ENCODE data around the gene MYZAP. TPM values are rescaled to one million over a fixed set of nuclear protein-coding genes. Genes with fewer than 3 reads are reported as not detected.

The MYZAP gene
- total RNA-seq, 1 experiment from 2014 or later, result 0.63 TPM

GRCh38 chr15:57619746-57620145, 28.0 kb downstream of the MYZAP start:
- Mint-ChIP-seq H3K9me3 (no peaks in the 10 kb centered on the region), H3K4me3 (no peak overlapping the region), H3K27me3 (ENCODE audit: low read depth) (no peaks in the 10 kb centered on the region), H3K36me3 (ENCODE audit: insufficient read depth in 1 of 3, low read depth in 3 of 3) (no peaks in the 10 kb centered on the region), H3K27ac (no peak overlapping the region), H3K4me1 (peaks cover 10 to 17% of the 10 kb centered on the region in 2 experiments)
- no peak overlapping the region for H3K4me2 ChIP-seq (ENCODE audit: insufficient read depth, insufficient read length, low read length)
- H3K4me1 ChIP-seq (ENCODE audit: insufficient read depth, low read length), result 0 out of 2 replicates have a peak, but pooled peaks cover 2% of the 10 kb centered on the region
- no peak overlapping the region for H3K4ac ChIP-seq (ENCODE audit: low read depth, low read length)
- H3T11ph ChIP-seq (ENCODE audit: low read length), result no peak overlapping the region
- no peak overlapping the region for H2BK120ac ChIP-seq (ENCODE audit: low read depth, low read length, poor library complexity, severe bottlenecking)
- H2BK5ac ChIP-seq (ENCODE audit: insufficient read length, low read length), result no peak overlapping the region
- H2BK15ac ChIP-seq (ENCODE audit: low read depth, low read length), result no peak overlapping the region
- H4K5ac ChIP-seq (ENCODE audit: insufficient read length, low read depth, low read length), result no peak overlapping the region
- no peak overlapping the region for H2AFZ ChIP-seq (ENCODE audit: low read length)
- DNase-seq, result no peak
- H3K23me2 ChIP-seq (ENCODE audit: insufficient read length, low read depth, low read length, poor library complexity, severe bottlenecking), result no peaks in the 10 kb centered on the region
- H4K91ac ChIP-seq (ENCODE audit: insufficient read length, low read depth, low read length), result no peak overlapping the region
- H3K27ac ChIP-seq (ENCODE audit: insufficient read length, low read depth, low read length), result no peak overlapping the region
- no peaks in the 10 kb centered on the region for H3K79me1 ChIP-seq (ENCODE audit: insufficient read depth, low read depth, low read length, poor library complexity, severe bottlenecking)
- no peak overlapping the region for H2AK5ac ChIP-seq (ENCODE audit: insufficient read length, low read length)
- no peak overlapping the region for H3K14ac ChIP-seq (ENCODE audit: insufficient read depth, low read length)
- no peaks in the 10 kb centered on the region for H3K79me2 ChIP-seq (ENCODE audit: insufficient read depth, low read length)
- no peak overlapping the region for H4K8ac ChIP-seq (replicated peaks; ENCODE audit: insufficient read length, low read depth, low read length)
- no peaks in the 10 kb centered on the region for H4K20me1 ChIP-seq (ENCODE audit: control insufficient read depth, insufficient read depth, insufficient read length)
- no CpG with 5 or more reads among the region's 3 CpGs for WGBS (ENCODE audit: extremely low coverage, insufficient read length, low lambda C conversion rate)
- H3K56ac ChIP-seq (ENCODE audit: insufficient read length, low read depth, low read length), result no peak overlapping the region
- no peak overlapping the region for H2BK20ac ChIP-seq (ENCODE audit: low read depth, low read length, poor library complexity, severe bottlenecking)
- H3K23ac ChIP-seq (ENCODE audit: insufficient read length, low read depth, low read length), result no peak overlapping the region
- H3K18ac ChIP-seq (ENCODE audit: insufficient read length, low read depth, low read length), result no peak overlapping the region
- H2BK12ac ChIP-seq (ENCODE audit: insufficient read length, low read depth, low read length), result no peak overlapping the region
- TF ChIP-seq, protein P1, sequence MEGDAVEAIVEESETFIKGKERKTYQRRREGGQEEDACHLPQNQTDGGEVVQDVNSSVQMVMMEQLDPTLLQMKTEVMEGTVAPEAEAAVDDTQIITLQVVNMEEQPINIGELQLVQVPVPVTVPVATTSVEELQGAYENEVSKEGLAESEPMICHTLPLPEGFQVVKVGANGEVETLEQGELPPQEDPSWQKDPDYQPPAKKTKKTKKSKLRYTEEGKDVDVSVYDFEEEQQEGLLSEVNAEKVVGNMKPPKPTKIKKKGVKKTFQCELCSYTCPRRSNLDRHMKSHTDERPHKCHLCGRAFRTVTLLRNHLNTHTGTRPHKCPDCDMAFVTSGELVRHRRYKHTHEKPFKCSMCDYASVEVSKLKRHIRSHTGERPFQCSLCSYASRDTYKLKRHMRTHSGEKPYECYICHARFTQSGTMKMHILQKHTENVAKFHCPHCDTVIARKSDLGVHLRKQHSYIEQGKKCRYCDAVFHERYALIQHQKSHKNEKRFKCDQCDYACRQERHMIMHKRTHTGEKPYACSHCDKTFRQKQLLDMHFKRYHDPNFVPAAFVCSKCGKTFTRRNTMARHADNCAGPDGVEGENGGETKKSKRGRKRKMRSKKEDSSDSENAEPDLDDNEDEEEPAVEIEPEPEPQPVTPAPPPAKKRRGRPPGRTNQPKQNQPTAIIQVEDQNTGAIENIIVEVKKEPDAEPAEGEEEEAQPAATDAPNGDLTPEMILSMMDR (conservative IDR thresholded peaks at IDR 0.05), result peak; percentile 35; the same call in 2 of the 3 replicates
- no peaks in the 10 kb centered on the region; the same call in 1 of the 2 replicates for H3K27me3 ChIP-seq (ENCODE audit: insufficient read depth, low read length)
- H3K9ac ChIP-seq (ENCODE audit: extremely low read depth, insufficient read length, low read length), result no peak overlapping the region
- H3K9me3 ChIP-seq (ENCODE audit: control insufficient read depth, low read depth, low read length), result no peaks in the 10 kb centered on the region
